H1 (cell line): ENCODE results near the gene ACHE. TPM values are rescaled to one million over a fixed set of nuclear protein-coding genes. Genes with fewer than 3 reads are reported as not detected.

Source experiments
- CTCF ChIA-PET: fragments of 300-600 bp; sonication (Branson Sonifier 250); formaldehyde crosslinking; loops from one replicate; lab custom pipeline; 2021; ENCODE audit not compliant: partially characterized antibody; lab: Charles Lee
- POLR2A ChIA-PET: fragments of 300-600 bp; sonication (Branson Sonifier 250); formaldehyde crosslinking; loops from one replicate; lab custom pipeline; 2021; ENCODE audit warnings: inconsistent platforms; ENCODE audit not compliant: partially characterized antibody; lab: Charles Lee
- DNase-seq, 2 experiments: peaks; one replicate each; pipeline versions ENCODE4 v3.0.0 to v3.0.0-alpha.2; 2010 to 2022; ENCODE audit warnings: low spot score in 2 of 2, low read depth in 1 of 2, mixed read lengths in 1 of 2
- FAIRE-seq: peaks from 2 replicates; lab custom pipeline; 2011; peaks lifted over from hg19 to GRCh38; lab: Jason Lieb, UNC
- H2AFZ ChIP-seq: 2 replicates; pipeline ENCODE4 v1.8.1; 2012; ENCODE audit warnings: low read length, inconsistent platforms
- H2AK5ac ChIP-seq: 2 replicates; pipeline ENCODE4 v1.6.1; 2013; ENCODE audit warnings: low read depth, low read length
- H2BK120ac ChIP-seq: replicated peaks from 2 replicates; pipeline ENCODE3; 2013; ENCODE audit warnings: low read depth, low read length, inconsistent platforms
- H2BK12ac ChIP-seq: 2 replicates; pipeline ENCODE4 v1.6.1; 2013; ENCODE audit warnings: low read depth, low read length
- H2BK15ac ChIP-seq: 2 replicates; pipeline ENCODE4 v1.6.1; 2013; ENCODE audit warnings: low read length
- H2BK20ac ChIP-seq: 2 replicates; pipeline ENCODE4 v1.6.1; 2013; ENCODE audit warnings: low read length
- H2BK5ac ChIP-seq: 2 replicates; pipeline ENCODE4 v1.6.1; 2013; ENCODE audit warnings: low read depth, low read length
- H3K14ac ChIP-seq: 2 replicates; pipeline ENCODE4 v1.6.1; 2013; ENCODE audit warnings: inconsistent platforms; ENCODE audit not compliant: insufficient read length
- H3K18ac ChIP-seq: 2 replicates; pipeline ENCODE4 v1.6.1; 2013; ENCODE audit warnings: low read length; ENCODE audit errors: extremely low read depth
- H3K23ac ChIP-seq: 2 replicates; pipeline ENCODE4 v1.6.1; 2013; ENCODE audit warnings: inconsistent platforms; ENCODE audit not compliant: insufficient read length
- H3K23me2 ChIP-seq: 2 replicates; pipeline ENCODE4 v1.6.1; 2013; ENCODE audit warnings: low read depth, low read length
- H3K27ac ChIP-seq: 2 replicates; pipeline ENCODE4 v1.6.1; 2011; ENCODE audit warnings: low read depth, low read length, inconsistent platforms
- H3K27me3 ChIP-seq, 4 experiments: replicated peaks in 1 of 4; 1 replicate in 1 of 4; 2 replicates in 3 of 4; pipeline versions ENCODE4 v1.6.1 to v1.8.1; 2011 to 2013; ENCODE audit warnings: low read length in 3 of 4, mild to moderate bottlenecking in 3 of 4, inconsistent platforms in 2 of 4, mixed read lengths in 2 of 4, moderate library complexity in 1 of 4; ENCODE audit not compliant: control insufficient read depth in 3 of 4, insufficient read depth in 3 of 4; ENCODE audit errors: extremely low read depth in 1 of 4
- H3K36me3 ChIP-seq, 4 experiments: 2 replicates each; pipeline versions ENCODE4 v1.6.1 to v1.8.1; 2011 to 2013; ENCODE audit warnings: mild to moderate bottlenecking in 4 of 4, low read length in 3 of 4, moderate library complexity in 2 of 4, control low read depth in 1 of 4, inconsistent platforms in 1 of 4; ENCODE audit not compliant: insufficient read depth in 4 of 4, control insufficient read depth in 2 of 4
- H3K4ac ChIP-seq: replicated peaks from 2 replicates; pipeline ENCODE3; 2013; ENCODE audit warnings: low read length, low read depth, mixed read lengths, inconsistent platforms; ENCODE audit not compliant: insufficient read length
- H3K4me1 ChIP-seq, 4 experiments: replicated peaks in 1 of 4; 1 replicate in 1 of 4; 2 replicates in 3 of 4; pipeline versions ENCODE4 v1.6.1 to v1.8.1; 2011 to 2013; ENCODE audit warnings: low read length in 3 of 4, inconsistent platforms in 2 of 4, mixed read lengths in 1 of 4; ENCODE audit not compliant: insufficient read depth in 4 of 4, control insufficient read depth in 3 of 4
- H3K4me2 ChIP-seq, 2 experiments: 2 replicates each; pipeline versions ENCODE4 v1.6.1 to v1.8.1; 2011 to 2013; ENCODE audit warnings: low read depth in 2 of 2, low read length in 2 of 2, control low read depth in 1 of 2, inconsistent platforms in 1 of 2, mild to moderate bottlenecking in 1 of 2; ENCODE audit not compliant: insufficient read depth in 1 of 2
- H3K4me3 ChIP-seq, 4 experiments: fragments of 200-600, 300-600 bp in 1 of 4; sonication (generic), shearing (Covaris generic), sonication (Bioruptor Twin) in 1 of 4; 2 replicates each; pipeline versions ENCODE4 v1.5.1 to v1.8.1; 2011 to 2016; ENCODE audit warnings: low read length in 4 of 4, low read depth in 3 of 4, control low read depth in 2 of 4, inconsistent platforms in 2 of 4, mild to moderate bottlenecking in 2 of 4, mixed read lengths in 1 of 4, moderate library complexity in 1 of 4; ENCODE audit not compliant: insufficient read depth in 2 of 4; ENCODE audit errors: extremely low read depth in 1 of 4
- H3K56ac ChIP-seq: replicated peaks from 2 replicates; pipeline ENCODE3; 2013; ENCODE audit warnings: low read depth, mild to moderate bottlenecking, mixed read lengths, low read length, inconsistent platforms; ENCODE audit not compliant: insufficient read length
- H3K79me1 ChIP-seq: 2 replicates; pipeline ENCODE4 v1.6.1; 2013; ENCODE audit warnings: low read depth, low read length, control low read depth
- H3K79me2 ChIP-seq, 2 experiments: 2 replicates each; pipeline versions ENCODE4 v1.6.1 to v1.8.1; 2012 to 2013; ENCODE audit warnings: low read length in 2 of 2, mild to moderate bottlenecking in 2 of 2, inconsistent platforms in 1 of 2; ENCODE audit not compliant: insufficient read depth in 2 of 2, control insufficient read depth in 1 of 2
- H3K9ac ChIP-seq, 4 experiments: replicated peaks in 1 of 4; 1 replicate in 1 of 4; 2 replicates in 3 of 4; pipeline versions ENCODE4 v1.6.1 to v1.8.1; 2011 to 2013; ENCODE audit warnings: low read depth in 3 of 4, low read length in 3 of 4, control low read depth in 2 of 4, mild to moderate bottlenecking in 2 of 4, moderate library complexity in 2 of 4, inconsistent platforms in 1 of 4; ENCODE audit errors: extremely low read depth in 1 of 4
- H3K9me3 ChIP-seq, 2 experiments: 2 replicates each; pipeline versions ENCODE4 v1.6.1 to v1.8.1; 2012 to 2013; ENCODE audit warnings: mild to moderate bottlenecking in 2 of 2, moderate library complexity in 2 of 2, control low read depth in 1 of 2, inconsistent platforms in 1 of 2, low read depth in 1 of 2, low read length in 1 of 2, mixed read lengths in 1 of 2; ENCODE audit not compliant: insufficient read depth in 2 of 2
- H4K20me1 ChIP-seq, 2 experiments: replicated peaks in 1 of 2; 2 replicates each; pipeline versions ENCODE3 to v1.8.1; 2011 to 2013; ENCODE audit warnings: inconsistent platforms in 2 of 2, low read length in 2 of 2, mild to moderate bottlenecking in 1 of 2; ENCODE audit not compliant: insufficient read depth in 2 of 2, control insufficient read depth in 1 of 2
- H4K5ac ChIP-seq: 2 replicates; pipeline ENCODE4 v1.6.1; 2013; ENCODE audit warnings: low read length, low read depth, mixed read lengths, inconsistent platforms; ENCODE audit not compliant: insufficient read length
- H4K8ac ChIP-seq: 2 replicates; pipeline ENCODE4 v1.8.0; 2013; ENCODE audit warnings: mild to moderate bottlenecking, moderate library complexity, low read length, inconsistent platforms; ENCODE audit not compliant: insufficient read depth; ENCODE audit errors: extremely low read depth
- H4K91ac ChIP-seq: replicated peaks from 2 replicates; pipeline ENCODE3; 2013; ENCODE audit warnings: low read length, mixed read lengths, inconsistent platforms; ENCODE audit not compliant: insufficient read length
- ATF2 ChIP-seq: IDR thresholded peaks from 2 replicates; pipeline ENCODE4 v1.6.1; 2012; ENCODE audit warnings: low read length, inconsistent platforms
- CREB1 ChIP-seq: IDR thresholded peaks from 2 replicates; pipeline ENCODE4 v1.6.1; 2012; ENCODE audit warnings: inconsistent platforms
- E2F6 ChIP-seq: IDR thresholded peaks from 2 replicates; pipeline ENCODE4 v1.6.1; 2012; ENCODE audit warnings: inconsistent platforms
- GABPA ChIP-seq: IDR thresholded peaks from 2 replicates; pipeline ENCODE4 v1.6.1; 2011; ENCODE audit warnings: mild to moderate bottlenecking, low read length, moderate library complexity, borderline replicate concordance; ENCODE audit not compliant: insufficient read depth
- JUN ChIP-seq: IDR thresholded peaks from 2 replicates; pipeline ENCODE4 v1.6.1; 2011; ENCODE audit warnings: low read depth, mild to moderate bottlenecking, improper control_type of control experiment, low read length
- KDM1A ChIP-seq: fragments of 200-600, 300-600 bp; sonication (generic); IDR thresholded peaks from 2 replicates; pipeline ENCODE4 v1.7.1; 2016; ENCODE audit warnings: mild to moderate bottlenecking, low read length, borderline replicate concordance
- RBBP5 ChIP-seq: IDR thresholded peaks from 2 replicates; pipeline ENCODE4 v1.7.1; 2012; ENCODE audit warnings: low read depth, mild to moderate bottlenecking, inconsistent platforms, low read length, moderate library complexity, borderline replicate concordance
- RFX5 ChIP-seq: IDR thresholded peaks from 2 replicates; pipeline ENCODE4 v1.6.1; 2011; ENCODE audit warnings: low read depth, low read length, improper control_type of control experiment, borderline replicate concordance
- SP4 ChIP-seq: IDR thresholded peaks from 2 replicates; pipeline ENCODE4 v1.6.1; 2012; ENCODE audit warnings: low read length, inconsistent platforms
- SRF ChIP-seq: IDR thresholded peaks from 2 replicates; pipeline ENCODE4 v1.6.1; 2011; ENCODE audit warnings: mild to moderate bottlenecking, low read depth, low read length, moderate library complexity
- YY1 ChIP-seq: IDR thresholded peaks from 2 replicates; pipeline ENCODE4 v1.6.1; 2011; ENCODE audit warnings: low read depth, mild to moderate bottlenecking, low read length
- WGBS, 2 experiments: shearing (Covaris generic) in 1 of 2; methylation state at CpG; one replicate each; pipeline versions ENCODE4 v1.1.6 to v1.1.7; 2013 to 2015; ENCODE audit warnings: low lambda C conversion rate in 2 of 2, mixed read lengths in 2 of 2, inconsistent platforms in 1 of 2, low coverage in 1 of 2, missing lambda C conversion rate in 1 of 2; ENCODE audit not compliant: insufficient replicate concordance in 2 of 2, insufficient coverage in 1 of 2, insufficient read length in 1 of 2; ENCODE audit errors: extremely low coverage in 1 of 2, missing lambda C conversion rate in 1 of 2; 5-methylcytosine and 5-hydroxymethylcytosine counted together
- polyA plus RNA-seq, 7 experiments: library from polyadenylated mRNA; depleted of rRNA in 3 of 7; stranded (reverse) in 5 of 7; unstranded in 2 of 7; fragments of >200 nt in 5 of 7; fragments of 200-250 nt in 2 of 7; gene quantifications; 1 replicate in 5 of 7; 2 replicates in 1 of 7; 4 replicates in 1 of 7; pipeline versions ENCODE4 v1.2.1 to v1.2.3, GENCODE V29; 2011 to 2013; ENCODE audit warnings: missing spikeins in 2 of 7, mixed read lengths in 2 of 7
- total RNA-seq: library from RNA; stranded (reverse); fragmentation: NEBNext Ultra II Directional; extraction: Animal tissue kit (Norgen Biotek cat#: 25700); gene quantifications from 2 replicates; pipeline ENCODE4 v1.2.1, GENCODE V29; 2021

Gene ACHE
- total and polyA plus RNA-seq, 2 of the 8 experiments (the other 6 are each of a cell fraction or from before 2014, with no cell fraction given) = 1.4 to 4.3 TPM

GRCh38 chr7:100929808-100930174, 34.1 kb upstream of the ACHE start:
- no peaks in the 10 kb centered on the region for H3K23me2 ChIP-seq
- peak overlapping the region; percentile 82 for H2BK12ac ChIP-seq
- H2AFZ ChIP-seq = no peak overlapping the region
- H2BK20ac ChIP-seq = peak overlapping the region; percentile 77
- DNase-seq (no peak), FAIRE-seq (no peak)
- no peaks in the 10 kb centered on the region for H3K27me3 ChIP-seq
- H4K91ac ChIP-seq = peak overlapping the region; percentile 97
- H3K9me3 ChIP-seq = peaks cover 3 to 10% of the 10 kb centered on the region in 2 experiments; a peak in 3 of 4 replicates
- ChIA-PET POLR2A (interaction anchor here (1.6 kb wide), 1 partner anchor 20 kb away, joined by 5 read pairs; the partner anchor contains the start of gene MUC3A), CTCF (no interaction called here)
- peak overlapping the region; percentile 66 for H4K5ac ChIP-seq
- peak overlapping the region; percentile 77 for H2BK120ac ChIP-seq
- peak overlapping the region; percentile 58 for H2AK5ac ChIP-seq
- WGBS, 2 experiments = 80% methylated on average over 1 of the region's 1 CpG; no CpG with 5 or more reads in 1 of the 2 experiments
- no peak overlapping the region; the same call in 1 of the 2 replicates for H2BK15ac ChIP-seq
- H3K56ac ChIP-seq = peak overlapping the region; percentile 13
- peak overlapping the region; percentile 89; the same call in 1 of the 2 replicates for H3K18ac ChIP-seq
- no peaks in the 10 kb centered on the region for H4K20me1 ChIP-seq
- H3K36me3 ChIP-seq = no peaks in the 10 kb centered on the region
- peak overlapping the region; percentile 58; the same call in 1 of the 2 replicates for H3K27ac ChIP-seq
- peaks cover 7 to 14% (median 11%) of the 10 kb centered on the region in 4 experiments for H3K4me1 ChIP-seq
- no peaks in the 10 kb centered on the region for H3K79me1 ChIP-seq
- H2BK5ac ChIP-seq = peak overlapping the region; percentile 82; the same call in 1 of the 2 replicates
- H3K4me3 ChIP-seq = no peak overlapping the region
- no peak overlapping the region for H3K23ac ChIP-seq
- peak overlapping the region; percentile 70 for H3K4ac ChIP-seq
- H4K8ac ChIP-seq = no peak overlapping the region
- peak overlapping the region; percentile 48 to 64 for H3K4me2 ChIP-seq
- H3K14ac ChIP-seq = peak overlapping the region; percentile 8
- peak overlapping the region in 2 of 4 experiments; percentile 15 to 31; a peak in 4 of 7 replicates for H3K9ac ChIP-seq
- H3K79me2 ChIP-seq = no peaks in the 10 kb centered on the region
- TF ChIP-seq SRF (no peak), KDM1A (no peak), YY1 (no peak), CREB1 (no peak), RBBP5 (peak; percentile 84; the same call in 1 of the 2 replicates), ATF2 (no peak), E2F6 (0 out of 2 replicates have a peak, but pooled peaks have one; percentile 2), RFX5 (no peak), SP4 (no peak), JUN (no peak), GABPA (no peak)
